Ovary (tissue), 9 donors: ENCODE data around the gene FZD2. TPM values are rescaled to one million over a fixed set of nuclear protein-coding genes. Genes with fewer than 3 reads are reported as not detected.

Experiments used
- DNase-seq, 5 donors: peaks; one replicate each; pipeline ENCODE4 v3.0.0-alpha.2; 2019 to 2020
- H3K27ac ChIP-seq, 2 donors: fragments of 200-600 bp; one replicate each; pipeline versions ENCODE4 v1.5.1 to v1.8.0; 2019 to 2022
- H3K27me3 ChIP-seq: fragments of 200-600 bp; one replicate; pipeline ENCODE4 v1.8.0; 2022
- H3K36me3 ChIP-seq: fragments of 200-600 bp; sonication (generic); one replicate; pipeline ENCODE4 v1.5.1; 2019
- H3K4me1 ChIP-seq: one replicate; pipeline ENCODE4 v1.8.1; 2013; ENCODE audit warnings: mild to moderate bottlenecking, moderate library complexity; ENCODE audit not compliant: insufficient read depth
- H3K4me3 ChIP-seq: fragments of 200-600 bp; sonication (generic); one replicate; pipeline ENCODE4 v1.5.1; 2017
- H3K9me3 ChIP-seq, 2 donors: fragments of 200-600 bp in 1 of 2; sonication (generic) in 1 of 2; one replicate each; pipeline versions ENCODE4 v1.5.1 to v1.8.1; 2013 to 2019; ENCODE audit warnings: mild to moderate bottlenecking in 1 of 2, moderate library complexity in 1 of 2
- CTCF ChIP-seq, 3 donors: fragments of 450-650 bp in 2 of 3; fragments of 200-600 bp in 1 of 3; IDR thresholded peaks; one replicate each; pipeline versions ENCODE4 v1.5.1 to v1.8.0; 2016 to 2022; ENCODE audit warnings: antibody characterized with exemption in 3 of 3, mild to moderate bottlenecking in 1 of 3
- EP300 ChIP-seq: sonication (generic); formaldehyde crosslinking; IDR thresholded peaks from one replicate; pipeline ENCODE4 v1.6.1; 2017; ENCODE audit warnings: antibody characterized with exemption
- POLR2A ChIP-seq: fragments of 450-650 bp; IDR thresholded peaks from one replicate; pipeline ENCODE4 v1.6.1; 2017; ENCODE audit warnings: antibody characterized with exemption, mild to moderate bottlenecking, moderate library complexity
- WGBS, 3 donors: extraction: QIAGEN DNeasy Blood & Tissue Kit in 1 of 3; methylation state at CpG; one replicate each; pipeline versions ENCODE4 v1.1.5 to v1.1.7; 2013 to 2017; 5-methylcytosine and 5-hydroxymethylcytosine counted together
- intact Hi-C, 4 donors: fragments of 100-400 bp; cut with DNase I; formaldehyde crosslinking; loops; one replicate each; pipeline versions ENCODE4 v1.11.0 to v1.15.1; 2022 to 2023
- polyA plus RNA-seq, 2 donors: library from polyadenylated mRNA; stranded (reverse); fragments of 200-250 nt in 1 of 2; fragments of 350-450 nt in 1 of 2; fragmentation: Illumina TruSeq in 1 of 2; extraction: RNeasy Lipid Tissue Mini Kit (QIAGEN cat#74804) in 1 of 2; gene quantifications; one replicate each; pipeline ENCODE4 v1.2.3, GENCODE V29; 2013 to 2014
- total RNA-seq, 7 donors: library from RNA; depleted of rRNA in 2 of 7; stranded (reverse); fragments of >200 nt in 2 of 7; fragmentation: NEBNext Ultra II Directional in 3 of 7; extraction: Animal tissue kit (Norgen Biotek cat#: 25700) in 3 of 7; gene quantifications; one replicate each; pipeline versions ENCODE4 v1.1.0 to v1.2.4, GENCODE V29; 2016 to 2023
- donor health status: DM: no; HTN: no; CAD: no; lungs with moderate emphysema.
- donor health status: DM: no; HTN: no; CAD: no.
- donor health status: Bipolar disorder and iron deficiency.
- donor health status: DM: yes; HTN: yes; CAD: no.
- donor health status: DM: no; HTN: no; CAD: no.
- donor health status: DM: yes; HTN: yes; CAD: no.

Gene FZD2
- total and polyA plus RNA-seq, 9 donors, result 0.08 to 12.5 (median 8.7) TPM

- TF ChIP-seq POLR2A (no peak), EP300 (no peak), CTCF (IDR thresholded peaks at IDR 0.05) (no peak)
- 1 to 3% (median 3%) methylated on average over 53 to 69 of the region's 69 CpGs for WGBS, 3 donors
- Histone ChIP-seq H3K4me3 (peak overlapping the region; percentile 52), H3K27me3 (no peaks in the 10 kb centered on the region), H3K4me1 (peaks cover 13% of the 10 kb centered on the region), H3K27ac (peak overlapping the region in 1 of 2 donors; percentile 73), H3K36me3 (no peaks in the 10 kb centered on the region), H3K9me3 (no peaks in the 10 kb centered on the region)
- peak; percentile 31 to 64 (median 44) for DNase-seq
- intact Hi-C loops, result loop anchor here in 2 of 4 donors (1.0 to 5.0 kb wide), 2 partner anchors 41 to 55 kb away; partner anchors contain the start of gene GPATCH8 (in 1 of the 2)
These were observed 484 bp downstream of the FZD2 start for GRCh38 chr17:44557651-44558285.

- Histone ChIP-seq H3K36me3 (no peaks in the 10 kb centered on the region), H3K27me3 (no peaks in the 10 kb centered on the region), H3K4me1 (peaks cover 13% of the 10 kb centered on the region), H3K4me3 (peak overlapping the region; percentile 52), H3K9me3 (no peaks in the 10 kb centered on the region), H3K27ac (peak overlapping the region in 1 of 2 donors; percentile 73)
- peak in 4 of 5 donors; percentile 16 to 45 (median 36) for DNase-seq
- WGBS, 3 donors, result 57 to 58% (median 57%) methylated on average over 31 of the region's 31 CpGs
- intact Hi-C loops, result loop anchor here in 2 of 4 donors (1.0 to 5.0 kb wide), 2 partner anchors 40 to 56 kb away; partner anchors contain the start of gene GPATCH8 (in 1 of the 2)
- TF ChIP-seq EP300, result no peak
- TF ChIP-seq POLR2A, result no peak
- TF ChIP-seq CTCF (IDR thresholded peaks at IDR 0.05), result no peak
These were observed 1.0 kb downstream of the FZD2 start for GRCh38 chr17:44558334-44558709.

- TF ChIP-seq CTCF (IDR thresholded peaks at IDR 0.05) (no peak), EP300 (no peak), POLR2A (no peak)
- H3K9me3 ChIP-seq, result no peaks in the 10 kb centered on the region
- no peak overlapping the region for H3K4me3 ChIP-seq
- H3K4me1 ChIP-seq, result peaks cover 13% of the 10 kb centered on the region
- 64 to 75% (median 67%) methylated on average over 74 of the region's 74 CpGs for WGBS, 3 donors
- no peaks in the 10 kb centered on the region for H3K36me3 ChIP-seq
- H3K27me3 ChIP-seq, result no peaks in the 10 kb centered on the region
- DNase-seq, result peak in 4 of 5 donors; percentile 17 to 49 (median 34)
- no peak overlapping the region for H3K27ac ChIP-seq
- intact Hi-C loops, result loop anchor here in 2 of 4 donors (1.0 to 5.0 kb wide), 2 partner anchors 39 to 57 kb away; partner anchors contain the start of gene GPATCH8 (in 1 of the 2)
These were observed 1.7 kb downstream of the FZD2 start for GRCh38 chr17:44558710-44559633.
